Testis (tissue), 3 donors: Measurements from ENCODE around the gene TTC28. TPM values are rescaled to one million over a fixed set of nuclear protein-coding genes. Genes with fewer than 3 reads are reported as not detected.
"Not testable (repeated sequence)": the region's sequence is repeated elsewhere in the genome, so short reads cannot be mapped to it uniquely, and the experiment has no call there.

Experiments
- DNase-seq: peaks from one replicate; pipeline ENCODE4 v3.0.0-alpha.2; 2019
- H3K27ac ChIP-seq, 2 donors: fragments of 200-600 bp; sonication (generic); one replicate each; pipeline ENCODE4 v1.5.1; 2019
- H3K27me3 ChIP-seq: fragments of 200-600 bp; sonication (generic); one replicate; pipeline ENCODE4 v1.5.1; 2019
- H3K36me3 ChIP-seq: fragments of 200-600 bp; sonication (generic); one replicate; pipeline ENCODE4 v1.5.1; 2017; ENCODE audit warnings: low read depth; ENCODE audit errors: missing control alignments
- H3K4me1 ChIP-seq: fragments of 200-600 bp; sonication (generic); one replicate; pipeline ENCODE4 v1.5.1; 2019
- H3K4me3 ChIP-seq, 2 donors: fragments of 200-600 bp; sonication (generic); one replicate each; pipeline ENCODE4 v1.5.1; 2017 to 2019
- H3K9me3 ChIP-seq: fragments of 200-600 bp; sonication (generic); one replicate; pipeline ENCODE4 v1.5.1; 2017
- CTCF ChIP-seq, 3 experiments: fragments of 450-650 bp in 2 of 3; fragments of 200-600 bp in 1 of 3; sonication (generic) in 1 of 3; IDR thresholded peaks; one replicate each; pipeline ENCODE4 v1.5.1; 2016 to 2019; ENCODE audit warnings: antibody characterized with exemption in 3 of 3, mild to moderate bottlenecking in 2 of 3, moderate library complexity in 1 of 3
- POLR2A ChIP-seq: fragments of 450-650 bp; IDR thresholded peaks from one replicate; pipeline ENCODE4 v1.6.1; 2017; ENCODE audit warnings: antibody characterized with exemption, mild to moderate bottlenecking, moderate library complexity
- WGBS, 2 donors: methylation state at CpG; one replicate each; pipeline ENCODE4 v1.1.5; 2018; 5-methylcytosine and 5-hydroxymethylcytosine counted together
- intact Hi-C: fragments of 100-400 bp; cut with DNase I; formaldehyde crosslinking; loops from one replicate; pipeline ENCODE4 v1.15.1; 2023; ENCODE audit warnings: low total_unique reads
- polyA plus RNA-seq: library from polyadenylated mRNA; stranded (reverse); fragments of 350-450 nt; fragmentation: Illumina TruSeq; extraction: RNeasy Lipid Tissue Mini Kit (QIAGEN cat#74804); gene quantifications from one replicate; pipeline ENCODE4 v1.2.3, GENCODE V29; 2014; ENCODE audit warnings: low read depth, low replicate concordance; ENCODE audit not compliant: insufficient read depth
- total RNA-seq, 2 donors: library from RNA; depleted of rRNA; stranded (reverse); fragments of >200 nt; gene quantifications; one replicate each; pipeline ENCODE4 v1.2.3, GENCODE V29; 2016

Gene TTC28
- total and polyA plus RNA-seq, 3 donors from 2014 or later, result 29.4 to 121 (median 75.5) TPM

- H3K27ac ChIP-seq, result no peak overlapping the region
- no peak for DNase-seq
- intact Hi-C loops, result no loop called here
- TF ChIP-seq CTCF (IDR thresholded peaks at IDR 0.05) (no peak), POLR2A (no peak)
- H3K4me3 ChIP-seq, result no peak overlapping the region
- H3K9me3 ChIP-seq, result no peaks in the 10 kb centered on the region
- no peaks in the 10 kb centered on the region for H3K27me3 ChIP-seq
- no peaks in the 10 kb centered on the region for H3K36me3 ChIP-seq
- H3K4me1 ChIP-seq, result no peaks in the 10 kb centered on the region
Measured at GRCh38 chr22:28627791-28628190, 51.8 kb downstream of the TTC28 start.

- H3K4me3 ChIP-seq, result no peak overlapping the region
- no peaks in the 10 kb centered on the region for H3K9me3 ChIP-seq
- intact Hi-C loops, result no loop called here
- H3K27ac ChIP-seq, result no peak overlapping the region
- WGBS, 2 donors, result 53 to 65% methylated on average over 5 of the region's 5 CpGs
- no peaks in the 10 kb centered on the region for H3K27me3 ChIP-seq
- no peaks in the 10 kb centered on the region for H3K36me3 ChIP-seq
- TF ChIP-seq CTCF (IDR thresholded peaks at IDR 0.05) (no peak), POLR2A (no peak)
- H3K4me1 ChIP-seq, result no peaks in the 10 kb centered on the region
- no peak for DNase-seq
Measured at GRCh38 chr22:28620244-28620922, 59.3 kb downstream of the TTC28 start.

GRCh38 chr22:28619236-28619635 is 60.4 kb downstream of the TTC28 start:
- 87 to 98% methylated on average over 2 of the region's 2 CpGs for WGBS, 2 donors
- no peaks in the 10 kb centered on the region for H3K27me3 ChIP-seq
- TF ChIP-seq CTCF (IDR thresholded peaks at IDR 0.05) (no peak), POLR2A (no peak)
- no peak for DNase-seq
- H3K27ac ChIP-seq, result no peak overlapping the region
- no peaks in the 10 kb centered on the region for H3K9me3 ChIP-seq
- H3K4me1 ChIP-seq, result no peaks in the 10 kb centered on the region
- H3K36me3 ChIP-seq, result no peaks in the 10 kb centered on the region
- no peak overlapping the region for H3K4me3 ChIP-seq
- intact Hi-C loops, result no loop called here

- H3K9me3 ChIP-seq, H3K4me3 ChIP-seq, DNase-seq, H3K36me3 ChIP-seq, H3K27ac ChIP-seq, intact Hi-C loops, H3K4me1 ChIP-seq, H3K27me3 ChIP-seq: not testable (repeated sequence)
- 94 to 96% methylated on average over 4 of the region's 4 CpGs for WGBS, 2 donors
Measured at GRCh38 chr22:28615423-28615822, 64.2 kb downstream of the TTC28 start.

GRCh38 chr22:28609921-28610320 is 69.7 kb downstream of the TTC28 start:
- Histone ChIP-seq H3K4me1 (peaks cover 3% of the 10 kb centered on the region), H3K36me3 (no peaks in the 10 kb centered on the region), H3K4me3 (no peak overlapping the region), H3K9me3 (no peaks in the 10 kb centered on the region), H3K27me3 (no peaks in the 10 kb centered on the region), H3K27ac (no peak overlapping the region)
- no peak for TF ChIP-seq CTCF (IDR thresholded peaks at IDR 0.05)
- TF ChIP-seq POLR2A, result no peak
- no peak for DNase-seq
- WGBS, 2 donors, result 90 to 100% methylated on average over 3 to 5 of the region's 5 CpGs
- intact Hi-C loops, result loop anchor here (10.0 kb wide), 1 partner anchor 225 kb away; no protein-coding TSS in a partner anchor
